DOHH2 (cell line): ENCODE measurements around the gene XRCC4.

Source experiments
- EZH2phosphoT487 ChIP-seq: fragments of 200-600 bp; sonication (generic); IDR thresholded peaks from 2 replicates; pipeline ENCODE4 v1.6.1; 2017; ENCODE audit warnings: borderline replicate concordance, mild to moderate bottlenecking, antibody characterized with exemption, low read length, moderate library complexity, mixed read lengths
- TF ChIP-seq, protein P1 (sequence below): fragments of 200-600 bp; sonication (generic); IDR thresholded peaks from one replicate; pipeline ENCODE4 v1.5.1; 2014; ENCODE audit warnings: antibody characterized with exemption, mild to moderate bottlenecking, low read depth, low read length; ENCODE audit not compliant: poor library complexity, severe bottlenecking

DNA sequence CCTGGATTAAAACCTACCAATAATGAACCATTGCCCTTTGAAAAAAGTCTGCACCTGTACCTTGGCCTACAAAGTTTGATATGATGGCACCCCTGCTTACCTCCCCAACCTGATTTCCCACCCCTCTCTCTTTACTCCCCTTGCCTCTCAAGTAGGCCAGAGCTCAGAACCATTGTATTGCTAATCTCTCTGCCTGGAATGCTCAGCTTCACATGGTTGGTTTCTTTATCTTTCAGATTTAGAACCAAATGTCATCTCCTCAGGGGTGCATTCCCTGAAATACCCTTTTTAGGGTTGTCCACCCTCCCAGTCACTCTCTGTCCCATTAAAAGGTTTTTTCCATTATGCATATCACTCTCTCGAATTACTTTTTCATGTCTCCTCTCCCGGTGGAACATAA, 277.6 kb downstream of the XRCC4 start:
- TF ChIP-seq, protein P1, sequence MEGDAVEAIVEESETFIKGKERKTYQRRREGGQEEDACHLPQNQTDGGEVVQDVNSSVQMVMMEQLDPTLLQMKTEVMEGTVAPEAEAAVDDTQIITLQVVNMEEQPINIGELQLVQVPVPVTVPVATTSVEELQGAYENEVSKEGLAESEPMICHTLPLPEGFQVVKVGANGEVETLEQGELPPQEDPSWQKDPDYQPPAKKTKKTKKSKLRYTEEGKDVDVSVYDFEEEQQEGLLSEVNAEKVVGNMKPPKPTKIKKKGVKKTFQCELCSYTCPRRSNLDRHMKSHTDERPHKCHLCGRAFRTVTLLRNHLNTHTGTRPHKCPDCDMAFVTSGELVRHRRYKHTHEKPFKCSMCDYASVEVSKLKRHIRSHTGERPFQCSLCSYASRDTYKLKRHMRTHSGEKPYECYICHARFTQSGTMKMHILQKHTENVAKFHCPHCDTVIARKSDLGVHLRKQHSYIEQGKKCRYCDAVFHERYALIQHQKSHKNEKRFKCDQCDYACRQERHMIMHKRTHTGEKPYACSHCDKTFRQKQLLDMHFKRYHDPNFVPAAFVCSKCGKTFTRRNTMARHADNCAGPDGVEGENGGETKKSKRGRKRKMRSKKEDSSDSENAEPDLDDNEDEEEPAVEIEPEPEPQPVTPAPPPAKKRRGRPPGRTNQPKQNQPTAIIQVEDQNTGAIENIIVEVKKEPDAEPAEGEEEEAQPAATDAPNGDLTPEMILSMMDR, result no peak
- TF ChIP-seq EZH2phosphoT487, result no peak
